Gastroesophageal sphincter (tissue), 3 donors: Measurements from ENCODE around the gene ELF2.
"Not testable (repeated sequence)": the region's sequence is repeated elsewhere in the genome, so short reads cannot be mapped to it uniquely, and the experiment has no call there.

ENCODE experiments used
- EP300 ChIP-seq: sonication (generic); formaldehyde crosslinking; IDR thresholded peaks from one replicate; pipeline ENCODE4 v1.6.1; 2017; ENCODE audit warnings: antibody characterized with exemption, mild to moderate bottlenecking
- POLR2AphosphoS5 ChIP-seq: sonication (generic); formaldehyde crosslinking; IDR thresholded peaks from one replicate; pipeline ENCODE4 v1.6.1; 2017; ENCODE audit warnings: antibody characterized with exemption
- TF ChIP-seq, protein P1 (sequence below), 4 experiments: fragments of 200-600 bp in 2 of 4; fragments of 450-650 bp in 2 of 4; sonication (generic) in 1 of 4; IDR thresholded peaks; one replicate each; pipeline ENCODE4 v1.5.1; 2017 to 2019; ENCODE audit warnings: antibody characterized with exemption in 4 of 4, mild to moderate bottlenecking in 2 of 4, moderate library complexity in 2 of 4

DNA sequence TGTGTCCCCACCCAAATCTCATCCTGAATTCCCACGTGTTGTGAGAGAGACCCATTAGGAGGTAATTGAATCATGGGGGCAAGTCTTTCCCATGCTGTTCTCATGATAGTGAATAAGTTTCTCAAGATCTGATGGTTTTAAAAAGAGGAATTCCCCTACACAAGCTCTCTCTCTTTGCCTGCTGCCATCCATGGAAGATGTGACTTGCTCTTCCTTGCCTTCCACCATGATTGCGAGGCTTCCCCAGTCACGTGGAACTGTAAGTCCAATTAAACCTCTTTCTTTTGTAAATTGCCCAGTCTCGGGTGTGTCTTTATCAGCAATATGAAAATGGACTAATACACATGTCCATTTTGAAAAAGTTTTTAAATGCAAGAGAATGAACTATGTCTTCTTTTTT is 20.2 kb upstream of the ELF2 start:
- TF ChIP-seq, protein P1, sequence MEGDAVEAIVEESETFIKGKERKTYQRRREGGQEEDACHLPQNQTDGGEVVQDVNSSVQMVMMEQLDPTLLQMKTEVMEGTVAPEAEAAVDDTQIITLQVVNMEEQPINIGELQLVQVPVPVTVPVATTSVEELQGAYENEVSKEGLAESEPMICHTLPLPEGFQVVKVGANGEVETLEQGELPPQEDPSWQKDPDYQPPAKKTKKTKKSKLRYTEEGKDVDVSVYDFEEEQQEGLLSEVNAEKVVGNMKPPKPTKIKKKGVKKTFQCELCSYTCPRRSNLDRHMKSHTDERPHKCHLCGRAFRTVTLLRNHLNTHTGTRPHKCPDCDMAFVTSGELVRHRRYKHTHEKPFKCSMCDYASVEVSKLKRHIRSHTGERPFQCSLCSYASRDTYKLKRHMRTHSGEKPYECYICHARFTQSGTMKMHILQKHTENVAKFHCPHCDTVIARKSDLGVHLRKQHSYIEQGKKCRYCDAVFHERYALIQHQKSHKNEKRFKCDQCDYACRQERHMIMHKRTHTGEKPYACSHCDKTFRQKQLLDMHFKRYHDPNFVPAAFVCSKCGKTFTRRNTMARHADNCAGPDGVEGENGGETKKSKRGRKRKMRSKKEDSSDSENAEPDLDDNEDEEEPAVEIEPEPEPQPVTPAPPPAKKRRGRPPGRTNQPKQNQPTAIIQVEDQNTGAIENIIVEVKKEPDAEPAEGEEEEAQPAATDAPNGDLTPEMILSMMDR (IDR thresholded peaks at IDR 0.05): not testable (repeated sequence)
- not testable (repeated sequence) for TF ChIP-seq POLR2AphosphoS5, EP300
